ENCODE results near the gene TRUB1. TPM values are rescaled to one million over a fixed set of nuclear protein-coding genes. Genes with fewer than 3 reads are reported as not detected.

TRUB1 gene
- total and polyA plus RNA-seq, 8 donors, result 4.1 to 27.2 (median 14.5) TPM

- Histone ChIP-seq H3K27ac (no peak overlapping the region), H3K9me3 (no peaks in the 10 kb centered on the region), H3K4me3 (no peak overlapping the region), H3K27me3 (no peaks in the 10 kb centered on the region), H3K36me3 (no peaks in the 10 kb centered on the region), H3K4me1 (no peaks in the 10 kb centered on the region)
- intact Hi-C loops (cut with DNase I; ENCODE audit: low total_unique reads), result no loop called here
- WGBS, 5 donors, result 55 to 85% (median 65%) methylated on average over 3 of the region's 3 CpGs
- TF ChIP-seq POLR2AphosphoS5 (IDR thresholded peaks at IDR 0.05) (no peak), EP300 (IDR thresholded peaks at IDR 0.05) (no peak), POLR2A (IDR thresholded peaks at IDR 0.05) (no peak), CTCF (IDR thresholded peaks at IDR 0.05) (no peak)
- no peak for DNase-seq
These were observed 31.0 kb upstream of the TRUB1 start for GRCh38 chr10:114906981-114907380.

- no peak overlapping the region for H3K4me3 ChIP-seq
- 93 to 97% (median 96%) methylated on average over 5 of the region's 5 CpGs for WGBS, 5 donors
- H3K4me1 ChIP-seq, result no peaks in the 10 kb centered on the region
- no peaks in the 10 kb centered on the region for H3K9me3 ChIP-seq
- TF ChIP-seq POLR2A (IDR thresholded peaks at IDR 0.05), result no peak
- TF ChIP-seq POLR2AphosphoS5 (IDR thresholded peaks at IDR 0.05), result no peak
- TF ChIP-seq EP300 (IDR thresholded peaks at IDR 0.05), result no peak
- TF ChIP-seq CTCF (IDR thresholded peaks at IDR 0.05), result no peak
- no peaks in the 10 kb centered on the region for H3K27me3 ChIP-seq
- H3K27ac ChIP-seq, result no peak overlapping the region
- intact Hi-C loops (cut with DNase I; ENCODE audit: low total_unique reads), result no loop called here
- no peaks in the 10 kb centered on the region for H3K36me3 ChIP-seq
- DNase-seq, result no peak
These were observed 29.1 kb upstream of the TRUB1 start for GRCh38 chr10:114908896-114909295.

GRCh38 chr10:114911052-114911711 lies 26.8 kb upstream of the TRUB1 start:
- DNase-seq, result no peak
- no peaks in the 10 kb centered on the region for H3K9me3 ChIP-seq
- H3K36me3 ChIP-seq, result no peaks in the 10 kb centered on the region
- TF ChIP-seq EP300 (IDR thresholded peaks at IDR 0.05) (no peak), POLR2A (IDR thresholded peaks at IDR 0.05) (no peak), POLR2AphosphoS5 (IDR thresholded peaks at IDR 0.05) (no peak), CTCF (IDR thresholded peaks at IDR 0.05) (no peak)
- intact Hi-C loops (cut with DNase I; ENCODE audit: low total_unique reads), result no loop called here
- no peaks in the 10 kb centered on the region for H3K27me3 ChIP-seq
- no peak overlapping the region for H3K4me3 ChIP-seq
- H3K4me1 ChIP-seq, result no peaks in the 10 kb centered on the region
- WGBS, 5 donors, result 71 to 84% (median 74%) methylated on average over 4 of the region's 4 CpGs
- no peak overlapping the region for H3K27ac ChIP-seq

- DNase-seq, result no peak
- intact Hi-C loops (cut with DNase I; ENCODE audit: low total_unique reads), result no loop called here
- Histone ChIP-seq H3K4me1 (no peaks in the 10 kb centered on the region), H3K27me3 (no peaks in the 10 kb centered on the region), H3K4me3 (no peak overlapping the region), H3K27ac (no peak overlapping the region), H3K9me3 (no peaks in the 10 kb centered on the region), H3K36me3 (no peaks in the 10 kb centered on the region)
- 51 to 63% (median 58%) methylated on average over 5 of the region's 5 CpGs for WGBS, 5 donors
- no peak for TF ChIP-seq POLR2AphosphoS5 (IDR thresholded peaks at IDR 0.05)
- TF ChIP-seq EP300 (IDR thresholded peaks at IDR 0.05), result no peak
- no peak for TF ChIP-seq POLR2A (IDR thresholded peaks at IDR 0.05)
These were observed 26.1 kb upstream of the TRUB1 start for GRCh38 chr10:114911801-114912469.

- Histone ChIP-seq H3K9me3 (no peaks in the 10 kb centered on the region), H3K27me3 (no peaks in the 10 kb centered on the region), H3K36me3 (no peaks in the 10 kb centered on the region), H3K4me3 (no peak overlapping the region), H3K27ac (no peak overlapping the region), H3K4me1 (no peaks in the 10 kb centered on the region)
- no peak for TF ChIP-seq POLR2A (IDR thresholded peaks at IDR 0.05)
- TF ChIP-seq CTCF (IDR thresholded peaks at IDR 0.05), result no peak
- TF ChIP-seq EP300 (IDR thresholded peaks at IDR 0.05), result no peak
- TF ChIP-seq POLR2AphosphoS5 (IDR thresholded peaks at IDR 0.05), result no peak
- no peak for DNase-seq
- intact Hi-C loops (cut with DNase I; ENCODE audit: low total_unique reads), result no loop called here
- WGBS, 5 donors, result 56 to 66% (median 59%) methylated on average over 2 of the region's 2 CpGs
These were observed 25.5 kb upstream of the TRUB1 start for GRCh38 chr10:114912470-114912859.
